ENCODE results near the gene PLEKHG1.

DNA sequence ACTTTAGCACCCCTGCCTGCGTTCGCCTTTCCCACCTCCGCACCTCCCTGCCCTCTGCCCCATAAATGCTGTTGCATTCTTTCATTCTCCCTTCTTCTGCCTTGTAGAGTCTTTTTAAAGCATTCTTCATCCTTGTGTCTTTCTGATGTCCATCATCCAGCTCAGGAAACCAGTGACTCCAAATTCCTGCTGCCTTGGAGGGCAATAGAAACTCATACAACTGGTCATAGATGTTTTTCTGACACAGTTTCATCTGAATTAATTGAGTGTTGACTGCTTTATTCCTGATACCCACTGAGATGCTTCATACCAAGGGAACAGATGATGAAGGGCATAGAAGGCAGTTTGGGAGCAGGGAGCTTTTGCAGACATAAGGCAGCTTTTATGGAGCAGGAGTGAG, 19.6 kb downstream of the PLEKHG1 start:
- TF ChIP-seq TOX (CRISPR knock-in tag; IDR thresholded peaks at IDR 0.05; ENCODE audit: borderline replicate concordance) (no peak), ISL1 (CRISPR knock-in tag; IDR thresholded peaks at IDR 0.05) (no peak), RARB (CRISPR knock-in tag; IDR thresholded peaks at IDR 0.05) (no peak), TSHZ2 (CRISPR knock-in tag; IDR thresholded peaks at IDR 0.05) (no peak), BACH2 (CRISPR knock-in tag; IDR thresholded peaks at IDR 0.05; ENCODE audit: borderline replicate concordance) (no peak), PPARA (CRISPR knock-in tag; IDR thresholded peaks at IDR 0.05; ENCODE audit: borderline replicate concordance) (no peak), ZC3H10 (CRISPR knock-in tag; IDR thresholded peaks at IDR 0.05) (no peak), ZFP30 (CRISPR knock-in tag; IDR thresholded peaks at IDR 0.05) (no peak)
- TF ChIP-seq, protein P1, sequence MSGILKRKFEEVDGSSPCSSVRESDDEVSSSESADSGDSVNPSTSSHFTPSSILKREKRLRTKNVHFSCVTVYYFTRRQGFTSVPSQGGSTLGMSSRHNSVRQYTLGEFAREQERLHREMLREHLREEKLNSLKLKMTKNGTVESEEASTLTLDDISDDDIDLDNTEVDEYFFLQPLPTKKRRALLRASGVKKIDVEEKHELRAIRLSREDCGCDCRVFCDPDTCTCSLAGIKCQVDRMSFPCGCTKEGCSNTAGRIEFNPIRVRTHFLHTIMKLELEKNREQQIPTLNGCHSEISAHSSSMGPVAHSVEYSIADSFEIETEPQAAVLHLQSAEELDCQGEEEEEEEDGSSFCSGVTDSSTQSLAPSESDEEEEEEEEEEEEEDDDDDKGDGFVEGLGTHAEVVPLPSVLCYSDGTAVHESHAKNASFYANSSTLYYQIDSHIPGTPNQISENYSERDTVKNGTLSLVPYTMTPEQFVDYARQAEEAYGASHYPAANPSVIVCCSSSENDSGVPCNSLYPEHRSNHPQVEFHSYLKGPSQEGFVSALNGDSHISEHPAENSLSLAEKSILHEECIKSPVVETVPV (CRISPR knock-in tag; IDR thresholded peaks at IDR 0.05), result no peak
- TF ChIP-seq, protein P2, sequence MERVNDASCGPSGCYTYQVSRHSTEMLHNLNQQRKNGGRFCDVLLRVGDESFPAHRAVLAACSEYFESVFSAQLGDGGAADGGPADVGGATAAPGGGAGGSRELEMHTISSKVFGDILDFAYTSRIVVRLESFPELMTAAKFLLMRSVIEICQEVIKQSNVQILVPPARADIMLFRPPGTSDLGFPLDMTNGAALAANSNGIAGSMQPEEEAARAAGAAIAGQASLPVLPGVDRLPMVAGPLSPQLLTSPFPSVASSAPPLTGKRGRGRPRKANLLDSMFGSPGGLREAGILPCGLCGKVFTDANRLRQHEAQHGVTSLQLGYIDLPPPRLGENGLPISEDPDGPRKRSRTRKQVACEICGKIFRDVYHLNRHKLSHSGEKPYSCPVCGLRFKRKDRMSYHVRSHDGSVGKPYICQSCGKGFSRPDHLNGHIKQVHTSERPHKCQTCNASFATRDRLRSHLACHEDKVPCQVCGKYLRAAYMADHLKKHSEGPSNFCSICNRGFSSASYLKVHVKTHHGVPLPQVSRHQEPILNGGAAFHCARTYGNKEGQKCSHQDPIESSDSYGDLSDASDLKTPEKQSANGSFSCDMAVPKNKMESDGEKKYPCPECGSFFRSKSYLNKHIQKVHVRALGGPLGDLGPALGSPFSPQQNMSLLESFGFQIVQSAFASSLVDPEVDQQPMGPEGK (CRISPR knock-in tag; IDR thresholded peaks at IDR 0.05; ENCODE audit: borderline replicate concordance), result no peak
